IMR-90 (cell line): Measurements from ENCODE around the gene SRMS. TPM values are rescaled to one million over a fixed set of nuclear protein-coding genes. Genes with fewer than 3 reads are reported as not detected.

ENCODE experiments used
- ATAC-seq: fragments of 200-7000 bp; cut with Tn5 transposase; 2 replicates; pipeline ENCODE4 v1.9.1; 2020; ENCODE audit warnings: low read depth, mild to moderate bottlenecking, moderate library complexity
- BruUV-seq: library from RNA; stranded (reverse); fragments of 400-500 nt; replicated peaks from 2 replicates; lab custom pipeline; 2021; lab: Mats Ljungman, UMichigan
- CTCF ChIA-PET: fragments of 300-600 bp; formaldehyde crosslinking; extraction: SDS; loops from one replicate; lab custom pipeline; 2021; ENCODE audit warnings: antibody characterized with exemption; lab: Yijun Ruan, JAX
- POLR2A ChIA-PET: fragments of 300-600 bp; sonication (Branson Sonifier 250); formaldehyde crosslinking; loops from one replicate; lab custom pipeline; 2022; ENCODE audit warnings: antibody characterized with exemption; ENCODE audit not compliant: unreplicated experiment; lab: Charles Lee
- DNase-seq: peaks from one replicate; pipeline ENCODE4 v3.0.0; 2013
- H2AFZ ChIP-seq: replicated peaks from 2 replicates; pipeline ENCODE3; 2013; ENCODE audit warnings: low read length, mild to moderate bottlenecking; ENCODE audit not compliant: poor library complexity
- H2AK5ac ChIP-seq: 2 replicates; pipeline ENCODE4 v1.6.1; 2013; ENCODE audit warnings: low read depth, low read length, inconsistent platforms
- H2AK9ac ChIP-seq: replicated peaks from 2 replicates; pipeline ENCODE3; 2013; ENCODE audit warnings: mild to moderate bottlenecking, low read depth, low read length, moderate library complexity; ENCODE audit not compliant: poor library complexity
- H2BK120ac ChIP-seq: 2 replicates; pipeline ENCODE4 v1.6.1; 2013; ENCODE audit warnings: low read depth, low read length, inconsistent platforms
- H2BK15ac ChIP-seq: 3 replicates; pipeline ENCODE4 v1.6.1; 2013; ENCODE audit warnings: low read depth, low read length, inconsistent platforms
- H2BK20ac ChIP-seq: 2 replicates; pipeline ENCODE4 v1.6.1; 2013; ENCODE audit warnings: low read depth, mild to moderate bottlenecking, inconsistent platforms, low read length, moderate library complexity
- H2BK5ac ChIP-seq: 2 replicates; pipeline ENCODE4 v1.6.1; 2013; ENCODE audit warnings: mild to moderate bottlenecking, low read depth, low read length, inconsistent platforms; ENCODE audit not compliant: poor library complexity, severe bottlenecking
- H3K14ac ChIP-seq: replicated peaks from 2 replicates; pipeline ENCODE4 v1.6.1; 2013; ENCODE audit warnings: low read depth, low read length, inconsistent platforms
- H3K18ac ChIP-seq: 2 replicates; pipeline ENCODE4 v1.6.1; 2013; ENCODE audit warnings: low read depth, low read length, control low read depth
- H3K23ac ChIP-seq: 2 replicates; pipeline ENCODE4 v1.6.1; 2013; ENCODE audit warnings: low read depth, low read length, inconsistent platforms
- H3K27ac ChIP-seq: 2 replicates; pipeline ENCODE4 v1.5.1; 2013; ENCODE audit warnings: mild to moderate bottlenecking, control low read depth, low read length; ENCODE audit not compliant: insufficient read depth
- H3K27me3 ChIP-seq: 2 replicates; pipeline ENCODE4 v1.6.1; 2013; ENCODE audit warnings: low read length; ENCODE audit not compliant: control insufficient read depth, insufficient read depth
- H3K36me3 ChIP-seq: 2 replicates; pipeline ENCODE4 v1.6.1; 2013; ENCODE audit warnings: low read length, mixed read lengths; ENCODE audit not compliant: control insufficient read depth, insufficient read depth
- H3K4ac ChIP-seq: 2 replicates; pipeline ENCODE4 v1.6.1; 2013; ENCODE audit warnings: low read depth, low read length, inconsistent platforms
- H3K4me1 ChIP-seq: 2 replicates; pipeline ENCODE4 v1.6.1; 2013; ENCODE audit warnings: low read length, mixed read lengths; ENCODE audit not compliant: control insufficient read depth, insufficient read depth
- H3K4me2 ChIP-seq: 2 replicates; pipeline ENCODE4 v1.6.1; 2013; ENCODE audit warnings: low read depth, mild to moderate bottlenecking, control low read depth, low read length, moderate library complexity
- H3K4me3 ChIP-seq: 2 replicates; pipeline ENCODE4 v1.5.1; 2013; ENCODE audit warnings: low read depth, mild to moderate bottlenecking, control low read depth, low read length, moderate library complexity; ENCODE audit not compliant: insufficient read depth
- H3K56ac ChIP-seq: 2 replicates; pipeline ENCODE4 v1.6.1; 2013; ENCODE audit warnings: low read length, inconsistent platforms; ENCODE audit not compliant: insufficient read depth; ENCODE audit errors: extremely low read depth
- H3K79me1 ChIP-seq, 2 experiments: 2 replicates each; pipeline ENCODE4 v1.6.1; 2013; ENCODE audit warnings: low read length in 2 of 2, inconsistent platforms in 1 of 2, low read depth in 1 of 2
- H3K9ac ChIP-seq: 2 replicates; pipeline ENCODE4 v1.6.1; 2013; ENCODE audit warnings: low read depth, low read length, control low read depth
- H3K9me1 ChIP-seq: 2 replicates; pipeline ENCODE4 v1.6.1; 2013; ENCODE audit warnings: low read length, inconsistent platforms; ENCODE audit not compliant: insufficient read depth
- H3K9me3 ChIP-seq: 2 replicates; pipeline ENCODE4 v1.6.1; 2013; ENCODE audit warnings: low read length; ENCODE audit not compliant: control insufficient read depth, insufficient read depth
- H4K20me1 ChIP-seq: 2 replicates; pipeline ENCODE4 v1.6.1; 2013; ENCODE audit warnings: low read length, inconsistent platforms; ENCODE audit not compliant: insufficient read depth
- H4K5ac ChIP-seq: 2 replicates; pipeline ENCODE4 v1.6.1; 2013; ENCODE audit warnings: mild to moderate bottlenecking, low read depth, low read length, control low read depth
- H4K8ac ChIP-seq, 2 experiments: 2 replicates each; pipeline ENCODE4 v1.6.1; 2013; ENCODE audit warnings: low read depth in 2 of 2, low read length in 2 of 2, control low read depth in 1 of 2, inconsistent platforms in 1 of 2
- H4K91ac ChIP-seq: 2 replicates; pipeline ENCODE4 v1.6.1; 2013; ENCODE audit warnings: low read depth, low read length, inconsistent platforms; ENCODE audit not compliant: insufficient read depth
- MAFK ChIP-seq: IDR thresholded peaks from 2 replicates; pipeline ENCODE4 v1.6.1; 2012; ENCODE audit warnings: low read depth, low read length, improper control_type of control experiment
- WGBS, 2 experiments: methylation state at CpG; one replicate each; pipeline versions ENCODE4 v1.1.5 to v1.1.7; 2013; ENCODE audit warnings: missing lambda C conversion rate in 2 of 2; ENCODE audit not compliant: insufficient read length in 1 of 2; ENCODE audit errors: extremely low coverage in 2 of 2; 5-methylcytosine and 5-hydroxymethylcytosine counted together
- dilution Hi-C: fragments of 300-500 bp; cut with HindIII; formaldehyde crosslinking; loops from one replicate; pipeline ENCODE4 v1.14.3; 2018; ENCODE audit warnings: low sequenced_read_pairs; ENCODE audit not compliant: unreplicated experiment
- in situ Hi-C: fragments of 300-500 bp; cut with MboI; formaldehyde crosslinking; loops from 3 replicates; pipeline ENCODE4 v1.14.3; 2019; ENCODE audit warnings: low sequenced_read_pairs, inconsistent platforms, mixed read lengths
- intact Hi-C: fragments of 100-400 bp; cut with micrococcal nuclease; formaldehyde crosslinking; loops from 2 replicates; pipeline ENCODE4 v1.10.0; 2022
- polyA plus RNA-seq, 3 experiments: library from polyadenylated mRNA; depleted of rRNA; stranded (reverse); fragments of >200 nt; gene quantifications; 2 replicates each; pipeline ENCODE4 v1.2.3, GENCODE V29; 2012; ENCODE audit warnings: low replicate concordance in 1 of 3
- total RNA-seq: library from RNA; depleted of rRNA; stranded (reverse); fragments of >200 nt; gene quantifications from 2 replicates; pipeline ENCODE4 v1.2.3, GENCODE V29; 2012

Gene SRMS
- total and polyA plus RNA-seq, 2 of the 4 experiments (the other 2 are of a cell fraction): not detected

- Histone ChIP-seq H3K27me3 (peaks cover 12% of the 10 kb centered on the region), H2BK15ac (no peak overlapping the region), H2AK5ac (no peak overlapping the region), H3K4me1 (0 out of 2 replicates have a peak, but pooled peaks cover 3% of the 10 kb centered on the region), H3K4me3 (no peak overlapping the region), H3K4ac (no peak overlapping the region), H4K8ac (no peak overlapping the region), H2AFZ (no peak overlapping the region), H3K27ac (no peak overlapping the region), H2BK120ac (no peak overlapping the region), H2AK9ac (peak overlapping the region; percentile 23), H4K91ac (no peak overlapping the region), H3K14ac (no peak overlapping the region), H2BK20ac (no peak overlapping the region), H3K79me1 (no peaks in the 10 kb centered on the region), H3K9ac (no peak overlapping the region), H3K56ac (no peak overlapping the region), H3K4me2 (no peak overlapping the region), H3K23ac (no peak overlapping the region), H2BK5ac (no peak overlapping the region), H3K9me1 (no peaks in the 10 kb centered on the region), H4K20me1 (peaks cover 4% of the 10 kb centered on the region), H4K5ac (no peak overlapping the region), H3K9me3 (no peaks in the 10 kb centered on the region), H3K18ac (no peak overlapping the region), H3K36me3 (no peaks in the 10 kb centered on the region)
- DNase-seq (no peak), ATAC-seq (no peak)
- POLR2A ChIA-PET: no interaction called here
- CTCF ChIA-PET: interaction anchor here (0.5 to 1.2 kb wide), 2 partner anchors 26 to 155 kb away, joined by 4 to 8 read pairs; partner anchors contain the start of gene PPDPF
- no TSS peak for BruUV-seq
- WGBS, 2 experiments: no CpG with 5 or more reads among the region's 8 CpGs
- TF ChIP-seq MAFK: no peak
- dilution Hi-C loops (no loop called here), intact Hi-C loops (no loop called here), in situ Hi-C loops (no loop called here)
These were observed 52.3 kb downstream of the SRMS start for GRCh38 chr20:63495167-63495720.
